Chondrocyte (in vitro differentiated cells): ENCODE results near the gene LRRC37B. TPM values are rescaled to one million over a fixed set of nuclear protein-coding genes. Genes with fewer than 3 reads are reported as not detected.

Experiments used
- total RNA-seq: library from RNA; stranded (reverse); gene quantifications from 3 replicates; pipeline ENCODE4 v1.2.1, GENCODE V29; 2021

The LRRC37B gene
- total RNA-seq, 1 donor from 2014 or later = 14.1 TPM

Other genes starting within 250 kb of the LRRC37B start
- gene COPRS, start 148.1 kb upstream of the LRRC37B start, total RNA-seq = 40.2 to 42.6 TPM (median 42.1 TPM) in 3 replicates
- gene UTP6, start 105.7 kb upstream of the LRRC37B start, total RNA-seq = 58.4 to 78.9 TPM (median 67.8 TPM) in 3 replicates
- 19.1 to 23.6 TPM (median 19.5 TPM) in 3 replicates for gene SUZ12, start 70.4 kb upstream of the LRRC37B start, total RNA-seq
- gene RHOT1, start 135.1 kb downstream of the LRRC37B start, total RNA-seq = 26.7 to 31.5 TPM (median 27.0 TPM) in 3 replicates